ENCODE results near the gene BOK.

DNA sequence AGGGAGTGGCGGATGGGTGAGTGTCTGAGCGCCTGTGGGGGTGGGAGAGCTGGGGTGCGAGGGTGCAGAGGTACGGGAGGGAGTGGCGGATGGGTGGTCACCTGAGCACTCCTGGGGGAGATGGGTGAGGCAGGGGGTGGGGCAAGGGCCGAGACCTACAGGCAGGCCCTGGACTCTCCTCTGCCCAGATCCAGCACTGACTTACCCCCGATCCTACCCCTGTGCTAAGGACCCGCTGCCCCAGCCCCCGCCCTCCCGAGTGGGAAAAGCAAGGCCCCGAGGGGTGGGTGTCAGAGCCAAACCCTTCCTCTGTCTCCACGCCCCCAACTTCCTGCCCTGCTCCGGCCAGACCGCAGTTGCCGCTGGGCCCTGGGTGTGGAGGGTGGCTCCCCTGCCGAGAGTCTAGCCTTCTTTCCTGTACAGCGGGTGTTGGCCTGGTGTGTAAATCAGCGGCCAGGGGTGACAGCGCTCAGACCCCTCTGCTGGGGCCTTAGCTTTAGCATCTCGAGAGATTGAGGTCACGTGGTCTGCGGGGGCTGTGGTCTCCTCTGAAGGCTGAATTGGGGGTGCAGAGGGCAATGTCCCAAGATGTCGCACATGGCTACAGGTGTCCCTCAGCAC is 12.5 kb downstream of the BOK start:
- TF ChIP-seq, protein P1, sequence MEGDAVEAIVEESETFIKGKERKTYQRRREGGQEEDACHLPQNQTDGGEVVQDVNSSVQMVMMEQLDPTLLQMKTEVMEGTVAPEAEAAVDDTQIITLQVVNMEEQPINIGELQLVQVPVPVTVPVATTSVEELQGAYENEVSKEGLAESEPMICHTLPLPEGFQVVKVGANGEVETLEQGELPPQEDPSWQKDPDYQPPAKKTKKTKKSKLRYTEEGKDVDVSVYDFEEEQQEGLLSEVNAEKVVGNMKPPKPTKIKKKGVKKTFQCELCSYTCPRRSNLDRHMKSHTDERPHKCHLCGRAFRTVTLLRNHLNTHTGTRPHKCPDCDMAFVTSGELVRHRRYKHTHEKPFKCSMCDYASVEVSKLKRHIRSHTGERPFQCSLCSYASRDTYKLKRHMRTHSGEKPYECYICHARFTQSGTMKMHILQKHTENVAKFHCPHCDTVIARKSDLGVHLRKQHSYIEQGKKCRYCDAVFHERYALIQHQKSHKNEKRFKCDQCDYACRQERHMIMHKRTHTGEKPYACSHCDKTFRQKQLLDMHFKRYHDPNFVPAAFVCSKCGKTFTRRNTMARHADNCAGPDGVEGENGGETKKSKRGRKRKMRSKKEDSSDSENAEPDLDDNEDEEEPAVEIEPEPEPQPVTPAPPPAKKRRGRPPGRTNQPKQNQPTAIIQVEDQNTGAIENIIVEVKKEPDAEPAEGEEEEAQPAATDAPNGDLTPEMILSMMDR (IDR thresholded peaks at IDR 0.05) = no peak
- TF ChIP-seq POLR2A (IDR thresholded peaks at IDR 0.05) (no peak), POLR2AphosphoS5 (IDR thresholded peaks at IDR 0.05; ENCODE audit: insufficient read depth in 1 of 2, low read depth in 1 of 2) (no peak)

Measured in vagina (tissue), 2 donors.